GM20000 (cell line): ENCODE results near the gene RASGRF2.

Experiments
- DNase-seq: peaks from one replicate; pipeline ENCODE4 v3.0.0; 2012; ENCODE audit warnings: low spot score
- TF ChIP-seq, protein P1 (sequence below): IDR thresholded peaks from 2 replicates; pipeline ENCODE4 v1.5.1; 2012; ENCODE audit warnings: mild to moderate bottlenecking, control low read depth; ENCODE audit errors: extremely low read depth, missing control alignments

The RASGRF2 gene

DNA sequence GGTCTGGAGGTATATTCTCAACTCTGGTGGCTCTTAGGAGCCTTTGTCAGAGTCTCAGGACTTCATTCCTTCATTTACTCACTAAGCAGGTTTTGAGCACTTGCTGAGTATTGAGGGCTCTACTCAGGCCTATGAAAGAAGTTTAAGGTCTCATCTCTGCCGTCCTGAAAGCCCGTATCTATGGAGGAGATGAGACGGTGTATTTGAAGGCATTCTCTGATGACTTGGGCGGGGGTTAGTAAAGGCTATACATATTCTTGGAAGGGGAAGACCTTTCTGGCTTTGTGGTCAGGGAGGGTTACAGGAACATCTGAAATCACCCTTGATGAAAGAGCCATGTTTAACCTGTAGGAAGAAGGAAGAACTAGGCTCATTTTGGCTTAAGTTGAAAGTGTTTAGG lies 21.9 kb downstream of the RASGRF2 start:
- TF ChIP-seq, protein P1, sequence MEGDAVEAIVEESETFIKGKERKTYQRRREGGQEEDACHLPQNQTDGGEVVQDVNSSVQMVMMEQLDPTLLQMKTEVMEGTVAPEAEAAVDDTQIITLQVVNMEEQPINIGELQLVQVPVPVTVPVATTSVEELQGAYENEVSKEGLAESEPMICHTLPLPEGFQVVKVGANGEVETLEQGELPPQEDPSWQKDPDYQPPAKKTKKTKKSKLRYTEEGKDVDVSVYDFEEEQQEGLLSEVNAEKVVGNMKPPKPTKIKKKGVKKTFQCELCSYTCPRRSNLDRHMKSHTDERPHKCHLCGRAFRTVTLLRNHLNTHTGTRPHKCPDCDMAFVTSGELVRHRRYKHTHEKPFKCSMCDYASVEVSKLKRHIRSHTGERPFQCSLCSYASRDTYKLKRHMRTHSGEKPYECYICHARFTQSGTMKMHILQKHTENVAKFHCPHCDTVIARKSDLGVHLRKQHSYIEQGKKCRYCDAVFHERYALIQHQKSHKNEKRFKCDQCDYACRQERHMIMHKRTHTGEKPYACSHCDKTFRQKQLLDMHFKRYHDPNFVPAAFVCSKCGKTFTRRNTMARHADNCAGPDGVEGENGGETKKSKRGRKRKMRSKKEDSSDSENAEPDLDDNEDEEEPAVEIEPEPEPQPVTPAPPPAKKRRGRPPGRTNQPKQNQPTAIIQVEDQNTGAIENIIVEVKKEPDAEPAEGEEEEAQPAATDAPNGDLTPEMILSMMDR, result no peak
- DNase-seq, result no peak

DNA sequence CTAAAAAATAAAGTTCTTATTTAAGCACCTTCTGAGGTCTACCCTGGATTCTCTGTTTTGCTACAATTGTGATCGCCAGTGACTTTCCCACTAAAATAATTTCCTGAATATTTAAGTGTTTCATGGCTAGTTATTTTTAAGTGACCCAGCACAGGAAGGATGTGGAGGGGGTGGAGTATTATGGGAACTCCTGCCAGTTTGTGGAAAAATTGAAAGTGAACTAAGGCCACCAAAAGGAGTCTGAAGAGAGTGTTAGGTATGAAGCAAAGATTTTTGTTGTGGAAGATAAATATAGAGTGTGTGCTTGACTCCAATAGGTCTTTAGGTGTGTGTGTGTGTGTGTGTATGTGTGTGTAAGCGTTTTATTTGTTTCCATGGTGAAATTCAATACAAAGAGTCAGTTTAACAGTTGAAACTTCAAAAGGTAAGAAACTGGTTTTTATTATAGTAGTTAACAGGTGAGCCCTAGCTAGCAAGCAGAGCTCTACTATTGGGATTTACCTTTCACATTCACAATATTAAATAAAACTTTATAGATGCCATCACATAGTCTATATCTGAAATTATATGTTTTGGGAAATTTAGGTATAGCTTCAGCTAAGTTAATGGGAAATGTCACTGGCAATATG lies 25.6 kb downstream of the RASGRF2 start:
- TF ChIP-seq, protein P1, result no peak
- DNase-seq, result no peak

DNA sequence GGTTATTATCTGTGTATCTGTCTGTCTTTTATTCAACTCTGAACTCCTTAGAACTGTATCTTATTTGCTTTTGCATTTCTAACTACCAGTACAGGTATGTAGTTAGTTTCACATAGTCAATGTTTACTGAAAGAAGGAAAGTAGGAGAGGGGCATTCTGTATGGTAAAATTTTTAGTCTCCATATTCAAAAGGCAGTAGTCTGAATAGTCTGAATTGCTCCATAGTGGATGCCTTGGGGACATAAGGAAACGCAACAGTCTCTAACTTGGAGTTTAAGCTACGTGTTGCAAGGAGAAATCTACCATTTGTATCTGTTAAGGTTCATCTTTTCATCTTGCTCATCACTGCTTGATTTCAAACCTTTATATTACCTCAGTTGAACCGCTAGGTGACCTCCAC lies 26.2 kb downstream of the RASGRF2 start:
- TF ChIP-seq, protein P1, result no peak
- no peak for DNase-seq

DNA sequence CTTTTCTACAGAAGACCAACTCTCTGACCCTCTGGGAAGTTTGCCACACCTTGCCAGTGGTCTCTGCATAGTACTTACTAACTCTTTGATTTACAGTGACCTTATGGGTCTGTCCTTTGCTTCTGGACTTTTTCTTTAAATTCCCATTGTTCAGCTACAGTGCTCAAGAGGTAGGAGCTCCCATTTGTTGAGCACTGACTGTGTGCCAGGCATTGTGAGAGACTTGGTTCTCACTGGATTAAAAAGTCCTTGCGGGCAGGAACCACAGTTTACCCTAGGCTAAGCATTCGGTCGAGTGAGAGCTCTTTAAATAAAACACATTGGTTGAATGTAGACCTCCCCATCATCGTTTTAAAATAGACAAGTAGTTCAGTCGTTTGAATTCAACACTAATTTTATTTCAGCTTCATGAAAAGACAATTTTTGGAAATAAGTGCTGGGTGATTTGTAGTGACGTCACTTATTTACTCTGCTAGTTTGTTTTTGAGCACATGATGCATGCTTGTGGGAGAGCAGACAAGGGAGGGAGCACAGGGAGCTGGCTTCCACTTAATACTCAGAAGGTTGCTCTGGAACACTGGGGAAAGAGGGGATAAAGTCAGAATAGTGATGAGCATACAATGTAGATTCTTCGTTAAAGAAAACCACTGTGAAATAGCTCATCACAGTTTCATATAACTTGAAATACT lies 27.1 kb downstream of the RASGRF2 start:
- DNase-seq, result no peak
- TF ChIP-seq, protein P1, result no peak

DNA sequence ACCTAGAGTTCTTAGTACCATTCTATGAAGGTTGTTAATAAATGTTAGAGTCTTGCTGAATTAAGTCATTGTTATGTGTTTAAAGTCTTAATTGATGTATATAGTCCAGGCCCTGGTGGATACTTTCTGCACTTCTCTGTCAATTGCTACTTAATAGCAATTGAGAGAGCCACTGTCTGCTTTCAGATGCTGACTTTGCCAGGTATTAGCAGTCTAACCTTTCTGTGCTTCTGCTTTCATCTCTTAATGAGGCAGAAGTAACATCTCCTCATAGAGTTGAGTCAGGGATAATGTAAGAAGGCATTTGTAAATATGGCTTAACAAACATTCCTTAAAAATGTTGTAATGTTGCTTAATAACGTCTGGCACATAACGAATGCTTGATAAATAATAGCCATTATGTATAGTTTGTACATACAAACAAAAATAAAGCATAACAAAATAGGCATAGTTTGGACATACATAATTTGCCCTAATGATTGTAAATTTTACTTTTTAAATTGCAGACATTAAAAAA lies 28.3 kb downstream of the RASGRF2 start:
- TF ChIP-seq, protein P1, result no peak
- no peak for DNase-seq

DNA sequence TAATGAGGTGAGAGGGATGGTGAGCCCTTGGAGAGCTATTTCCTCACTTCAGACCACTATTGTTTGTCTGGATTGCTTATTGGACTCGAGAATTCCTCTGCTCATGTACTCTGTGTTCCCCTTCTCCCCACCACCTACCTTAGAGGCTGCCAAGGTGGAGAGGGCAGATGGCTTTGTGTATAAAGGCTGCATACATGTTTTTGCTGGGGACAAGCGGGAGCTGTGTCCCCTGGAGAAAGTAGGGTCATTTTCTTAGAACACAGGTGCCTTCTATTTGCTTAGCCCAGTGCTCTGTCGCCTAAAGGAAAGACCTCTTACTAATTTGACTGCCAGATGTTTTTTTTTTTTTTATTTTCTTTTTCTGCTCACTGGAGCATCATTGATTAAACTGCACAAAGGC lies 29.7 kb downstream of the RASGRF2 start:
- TF ChIP-seq, protein P1, result no peak
- DNase-seq, result no peak

DNA sequence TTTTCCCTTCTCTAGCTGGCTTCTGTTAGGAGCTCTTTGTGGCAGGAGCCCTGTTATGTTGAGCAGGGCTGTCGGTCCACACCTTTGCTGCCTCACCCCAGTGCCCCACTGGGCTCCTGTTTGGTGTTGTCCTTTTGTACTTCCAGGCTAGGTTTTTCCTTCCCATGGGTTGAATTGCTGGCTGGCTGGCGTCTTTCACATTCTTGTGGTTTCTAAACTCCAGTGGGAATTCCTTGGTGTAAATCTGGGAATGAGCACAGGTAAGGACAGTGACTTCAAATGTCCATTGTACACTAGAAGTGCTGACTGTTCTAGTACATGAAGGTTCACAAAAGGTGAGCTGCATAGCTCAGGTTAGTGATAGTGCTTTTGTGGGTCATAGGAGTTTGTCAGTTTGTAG lies 30.4 kb downstream of the RASGRF2 start:
- DNase-seq, result no peak
- TF ChIP-seq, protein P1, result no peak
